ENCODE measurements around the gene IRF6. TPM values are rescaled to one million over a fixed set of nuclear protein-coding genes. Genes with fewer than 3 reads are reported as not detected.

The IRF6 gene
- 175 and 226 TPM in 2 replicates for total RNA-seq

DNA sequence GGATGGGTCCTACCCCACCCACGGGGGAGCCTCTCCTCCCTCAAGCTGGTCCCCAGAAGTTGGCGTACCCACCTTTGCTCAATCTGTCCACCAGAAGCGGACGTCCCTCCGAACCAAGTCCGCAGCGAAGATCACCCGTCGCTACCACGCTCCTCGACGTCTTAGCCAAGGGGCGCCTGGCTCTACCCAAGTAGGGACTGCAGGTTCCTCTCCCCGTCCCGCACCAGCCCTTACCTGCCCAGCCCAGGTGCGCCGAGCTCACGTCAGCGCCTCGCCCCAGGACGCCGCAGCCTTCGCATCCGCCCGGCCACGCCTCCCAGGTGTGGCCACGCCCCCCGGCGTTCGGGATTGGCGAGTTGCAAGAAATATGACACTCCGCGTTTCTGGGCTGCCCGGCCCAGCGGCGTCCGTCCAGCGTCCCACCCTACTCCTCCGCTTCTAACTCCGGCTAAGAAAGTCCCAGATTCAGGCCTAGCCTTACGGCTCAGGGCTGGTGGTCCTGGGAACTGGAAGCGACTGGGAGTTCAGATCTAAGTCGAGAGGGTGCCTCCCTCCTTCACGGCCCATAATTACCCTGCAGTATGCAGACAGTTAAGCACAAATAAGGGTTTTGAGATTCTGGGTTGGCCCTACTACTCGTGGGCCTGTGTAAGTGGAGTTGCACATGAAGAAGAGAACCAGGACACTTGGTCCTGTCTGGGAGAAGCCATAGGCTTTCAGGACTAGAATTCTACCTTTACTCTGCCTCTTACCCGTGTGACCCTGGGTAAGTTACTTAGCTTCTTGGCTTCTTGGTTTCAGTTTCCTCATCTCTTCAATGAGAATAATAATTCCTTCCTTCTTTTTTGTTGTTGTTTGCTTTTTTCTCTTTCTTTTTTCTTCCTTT lies at the start of gene IRF6:
Gene IRF6, minus strand, starts transcription at position 268 of the 886 bp plus-strand sequence. CDS start 4,729 bp downstream, outside the sequence.
- peak; percentile 91 for DNase-seq (ENCODE audit: low read depth)
- no peak for TF ChIP-seq CTCF (IDR thresholded peaks at IDR 0.05; ENCODE audit: insufficient read depth, low read length, severe bottlenecking)
- peak within 1 kb of the TSS; percentile 95 for H3K4me3 ChIP-seq (ENCODE audit: low read depth, low read length)
- no peak for FAIRE-seq
- H3K27me3 ChIP-seq (ENCODE audit: control insufficient read depth, insufficient read depth, low read length): no peaks in the 10 kb centered on the region
- H3K36me3 ChIP-seq (ENCODE audit: control insufficient read depth, insufficient read depth, low read length): peaks cover 23% of the 10 kb centered on the region

- peaks cover 4% of the 10 kb centered on the region for H3K36me3 ChIP-seq (ENCODE audit: control insufficient read depth, insufficient read depth, low read length)
- no peak overlapping the region for H3K4me3 ChIP-seq (ENCODE audit: low read depth, low read length)
- DNase-seq (ENCODE audit: low read depth) (no peak), FAIRE-seq (no peak)
- no peaks in the 10 kb centered on the region for H3K27me3 ChIP-seq (ENCODE audit: control insufficient read depth, insufficient read depth, low read length)
- TF ChIP-seq CTCF (IDR thresholded peaks at IDR 0.05; ENCODE audit: insufficient read depth, low read length, severe bottlenecking): no peak
These were observed 49.7 kb upstream of the IRF6 start for GRCh38 chr1:209855623-209856022.

- Histone ChIP-seq H3K4me3 (ENCODE audit: low read depth, low read length) (no peak overlapping the region), H3K36me3 (ENCODE audit: control insufficient read depth, insufficient read depth, low read length) (peaks cover 4% of the 10 kb centered on the region), H3K27me3 (ENCODE audit: control insufficient read depth, insufficient read depth, low read length) (no peaks in the 10 kb centered on the region)
- FAIRE-seq: no peak
- DNase-seq (ENCODE audit: low read depth): no peak
- no peak for TF ChIP-seq CTCF (IDR thresholded peaks at IDR 0.05; ENCODE audit: insufficient read depth, low read length, severe bottlenecking)
These were observed 49.1 kb upstream of the IRF6 start for GRCh38 chr1:209855006-209855405.

DNA sequence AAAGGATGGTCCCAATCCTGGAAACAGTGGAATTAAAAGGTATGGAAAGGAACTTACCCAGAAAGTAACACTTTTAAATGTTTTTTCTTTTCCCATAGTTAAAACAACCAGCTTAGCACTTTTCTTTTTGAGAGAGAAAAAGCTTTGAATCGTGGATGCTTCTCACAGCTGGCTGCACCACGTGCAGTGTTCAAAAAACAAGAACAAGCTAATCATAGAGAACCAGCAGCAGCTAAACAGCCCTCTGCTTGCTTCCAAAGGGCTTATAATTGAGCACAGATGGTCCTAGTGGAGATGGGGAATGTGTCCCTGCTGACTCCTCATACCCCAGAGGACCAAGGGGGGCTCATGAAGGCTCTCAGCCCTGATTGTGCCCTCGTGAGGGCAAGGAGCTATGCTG lies 48.3 kb upstream of the IRF6 start:
- no peak for TF ChIP-seq CTCF (IDR thresholded peaks at IDR 0.05; ENCODE audit: insufficient read depth, low read length, severe bottlenecking)
- DNase-seq (ENCODE audit: low read depth): no peak
- FAIRE-seq: no peak
- Histone ChIP-seq H3K27me3 (ENCODE audit: control insufficient read depth, insufficient read depth, low read length) (no peaks in the 10 kb centered on the region), H3K4me3 (ENCODE audit: low read depth, low read length) (no peak overlapping the region), H3K36me3 (ENCODE audit: control insufficient read depth, insufficient read depth, low read length) (peaks cover 6% of the 10 kb centered on the region)

DNA sequence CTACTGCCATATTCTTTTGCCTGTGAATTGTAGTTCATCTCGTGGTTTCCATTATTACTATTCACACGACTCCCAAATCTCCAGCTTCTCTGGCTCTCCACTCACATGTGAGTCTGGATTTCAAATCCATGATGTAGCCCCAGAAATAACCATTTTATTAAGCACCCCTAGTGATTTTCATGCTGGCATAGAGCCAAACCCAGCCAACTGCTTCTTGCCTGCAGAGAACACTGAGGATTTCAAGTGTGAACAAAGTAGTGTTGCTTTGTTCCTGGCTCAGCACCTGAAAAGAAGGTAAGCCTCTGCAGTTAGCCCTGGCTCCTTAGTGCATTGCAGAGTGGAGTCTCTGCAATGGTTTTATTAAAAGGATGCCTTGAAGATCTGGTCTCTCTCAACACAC lies 47.7 kb upstream of the IRF6 start:
- no peak for TF ChIP-seq CTCF (IDR thresholded peaks at IDR 0.05; ENCODE audit: insufficient read depth, low read length, severe bottlenecking)
- FAIRE-seq: no peak
- peaks cover 8% of the 10 kb centered on the region for H3K36me3 ChIP-seq (ENCODE audit: control insufficient read depth, insufficient read depth, low read length)

More for the DNA sequence above, 47.7 kb upstream of the IRF6 start:
- no peak for DNase-seq (ENCODE audit: low read depth)
- Histone ChIP-seq H3K4me3 (ENCODE audit: low read depth, low read length) (no peak overlapping the region), H3K27me3 (ENCODE audit: control insufficient read depth, insufficient read depth, low read length) (no peaks in the 10 kb centered on the region)
